Uterus (tissue), 4 donors: ENCODE results near the gene SORCS3. TPM values are rescaled to one million over a fixed set of nuclear protein-coding genes. Genes with fewer than 3 reads are reported as not detected.

ENCODE experiments used
- DNase-seq, 2 donors: peaks; one replicate each; pipeline ENCODE4 v3.0.0-alpha.2; 2019 to 2020
- H3K27ac ChIP-seq, 2 donors: fragments of 200-600 bp; sonication (generic); 1 replicate in 1 of 2; 2 replicates in 1 of 2; pipeline ENCODE4 v1.5.1; 2016 to 2018
- H3K27me3 ChIP-seq, 2 donors: fragments of 200-600 bp; sonication (generic); one replicate each; pipeline ENCODE4 v1.5.1; 2018 to 2019; ENCODE audit warnings: control low read depth in 1 of 2
- H3K36me3 ChIP-seq, 2 donors: fragments of 200-600 bp; sonication (generic); one replicate each; pipeline ENCODE4 v1.5.1; 2019; ENCODE audit warnings: control low read depth in 1 of 2
- H3K4me1 ChIP-seq, 2 donors: fragments of 200-600 bp; sonication (generic); one replicate each; pipeline ENCODE4 v1.5.1; 2018 to 2019; ENCODE audit warnings: control low read depth in 1 of 2
- H3K4me3 ChIP-seq, 2 donors: fragments of 200-600 bp; sonication (generic); 1 replicate in 1 of 2; 2 replicates in 1 of 2; pipeline ENCODE4 v1.5.1; 2018 to 2019; ENCODE audit warnings: mild to moderate bottlenecking in 1 of 2
- H3K9me3 ChIP-seq, 2 donors: fragments of 200-600 bp; sonication (generic); one replicate each; pipeline ENCODE4 v1.5.1; 2019; ENCODE audit warnings: control low read depth in 1 of 2
- CTCF ChIP-seq, 4 experiments: fragments of 200-600 bp in 2 of 4; fragments of 450-650 bp in 2 of 4; sonication (generic) in 2 of 4; IDR thresholded peaks; one replicate each; pipeline ENCODE4 v1.5.1; 2016 to 2019; ENCODE audit warnings: antibody characterized with exemption in 4 of 4, mild to moderate bottlenecking in 2 of 4, moderate library complexity in 1 of 4
- POLR2A ChIP-seq, 2 donors: fragments of 450-650 bp; IDR thresholded peaks; one replicate each; pipeline ENCODE4 v1.6.1; 2016; ENCODE audit warnings: antibody characterized with exemption in 2 of 2, mild to moderate bottlenecking in 1 of 2, moderate library complexity in 1 of 2
- intact Hi-C: fragments of 100-400 bp; cut with DNase I; formaldehyde crosslinking; loops from one replicate; pipeline ENCODE4 v1.15.1; 2023; ENCODE audit warnings: low total_unique reads
- total RNA-seq, 4 donors: library from RNA; depleted of rRNA in 3 of 4; stranded (reverse); fragments of >200 nt in 3 of 4; gene quantifications; one replicate each; pipeline versions ENCODE4 v1.1.0 to v1.2.4, GENCODE V29; 2014 to 2023
- donor health status: DM: yes; HTN: yes; CAD: no.

SORCS3 gene
- total RNA-seq, 4 donors from 2014 or later: 0.77 to 2.4 TPM; not detected in 2

- intact Hi-C loops: no loop called here
- Histone ChIP-seq H3K36me3 (no peaks in the 10 kb centered on the region), H3K4me3 (no peak overlapping the region), H3K9me3 (no peaks in the 10 kb centered on the region), H3K27me3 (no peaks in the 10 kb centered on the region), H3K27ac (no peak overlapping the region), H3K4me1 (no peaks in the 10 kb centered on the region)
- DNase-seq: no peak
- TF ChIP-seq CTCF (IDR thresholded peaks at IDR 0.05): no peak
- no peak for TF ChIP-seq POLR2A (IDR thresholded peaks at IDR 0.05)
Observed at GRCh38 chr10:105159268-105159667, 518.2 kb downstream of the SORCS3 start.

DNA sequence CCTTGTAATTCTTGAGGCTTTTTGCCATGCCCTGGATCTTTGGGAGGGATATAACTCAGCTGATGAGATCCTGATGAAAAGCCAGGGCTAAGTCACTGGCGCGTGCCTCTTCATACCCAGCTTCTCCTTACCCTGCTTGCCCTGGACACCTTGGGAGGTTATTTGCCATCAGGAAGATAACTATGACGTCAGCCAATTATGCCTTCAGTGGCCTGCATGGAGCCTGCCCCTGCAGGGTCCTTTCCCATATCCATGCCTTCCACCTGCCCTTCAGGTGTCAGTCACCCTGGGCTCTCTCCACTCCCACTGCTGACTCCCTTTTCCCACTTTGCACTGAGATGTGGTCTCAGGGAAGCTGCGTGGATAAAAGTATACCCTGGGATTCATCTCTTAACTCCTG, 520.1 kb downstream of the SORCS3 start:
- intact Hi-C loops: no loop called here
- H3K36me3 ChIP-seq: no peaks in the 10 kb centered on the region
- no peak overlapping the region for H3K27ac ChIP-seq

GRCh38 chr10:105161767-105162166, 520.7 kb downstream of the SORCS3 start:
- H3K4me3 ChIP-seq: no peak overlapping the region
- TF ChIP-seq POLR2A (IDR thresholded peaks at IDR 0.05): no peak
- H3K27me3 ChIP-seq: no peaks in the 10 kb centered on the region
- no peaks in the 10 kb centered on the region for H3K4me1 ChIP-seq
- no peaks in the 10 kb centered on the region for H3K9me3 ChIP-seq
- intact Hi-C loops: no loop called here
- H3K36me3 ChIP-seq: no peaks in the 10 kb centered on the region
- H3K27ac ChIP-seq: no peak overlapping the region
- no peak for DNase-seq

More for the DNA sequence above, 520.1 kb downstream of the SORCS3 start:
- H3K4me3 ChIP-seq: no peak overlapping the region
- no peaks in the 10 kb centered on the region for H3K27me3 ChIP-seq
- TF ChIP-seq POLR2A (IDR thresholded peaks at IDR 0.05): no peak
- no peak for TF ChIP-seq CTCF (IDR thresholded peaks at IDR 0.05)
- H3K9me3 ChIP-seq: no peaks in the 10 kb centered on the region
- DNase-seq: no peak
- H3K4me1 ChIP-seq: no peaks in the 10 kb centered on the region

GRCh38 chr10:105170521-105170920, 529.4 kb downstream of the SORCS3 start:
- DNase-seq: no peak
- Histone ChIP-seq H3K36me3 (no peaks in the 10 kb centered on the region), H3K27me3 (no peaks in the 10 kb centered on the region), H3K4me3 (no peak overlapping the region), H3K9me3 (no peaks in the 10 kb centered on the region), H3K4me1 (no peaks in the 10 kb centered on the region), H3K27ac (no peak overlapping the region)
- intact Hi-C loops: no loop called here
- no peak for TF ChIP-seq CTCF (IDR thresholded peaks at IDR 0.05)
- TF ChIP-seq POLR2A (IDR thresholded peaks at IDR 0.05): no peak

DNA sequence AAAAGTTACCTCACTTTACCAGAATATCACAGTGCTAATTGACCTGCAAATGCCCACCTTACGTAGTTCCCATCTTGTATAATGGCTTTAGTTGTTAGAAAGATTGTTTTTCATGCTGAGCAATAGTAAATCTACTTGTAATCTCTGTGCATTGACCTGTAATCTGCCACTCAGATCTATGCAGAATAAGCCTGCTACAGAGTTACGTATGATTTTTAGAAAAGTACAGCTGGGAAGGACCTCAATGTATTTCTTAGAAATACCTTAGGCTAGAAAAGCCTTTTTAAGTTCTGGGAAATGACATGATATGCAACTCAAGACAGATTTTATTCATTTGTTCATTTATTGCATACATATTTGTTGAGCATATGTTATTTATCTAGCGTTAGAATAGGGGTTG, 530.9 kb downstream of the SORCS3 start:
- intact Hi-C loops: no loop called here
- TF ChIP-seq CTCF (IDR thresholded peaks at IDR 0.05) (no peak), POLR2A (IDR thresholded peaks at IDR 0.05) (no peak)
- H3K27me3 ChIP-seq: no peaks in the 10 kb centered on the region
- DNase-seq: no peak
- H3K4me1 ChIP-seq: no peaks in the 10 kb centered on the region
- no peaks in the 10 kb centered on the region for H3K36me3 ChIP-seq
- H3K4me3 ChIP-seq: no peak overlapping the region
- no peak overlapping the region for H3K27ac ChIP-seq
- no peaks in the 10 kb centered on the region for H3K9me3 ChIP-seq

DNA sequence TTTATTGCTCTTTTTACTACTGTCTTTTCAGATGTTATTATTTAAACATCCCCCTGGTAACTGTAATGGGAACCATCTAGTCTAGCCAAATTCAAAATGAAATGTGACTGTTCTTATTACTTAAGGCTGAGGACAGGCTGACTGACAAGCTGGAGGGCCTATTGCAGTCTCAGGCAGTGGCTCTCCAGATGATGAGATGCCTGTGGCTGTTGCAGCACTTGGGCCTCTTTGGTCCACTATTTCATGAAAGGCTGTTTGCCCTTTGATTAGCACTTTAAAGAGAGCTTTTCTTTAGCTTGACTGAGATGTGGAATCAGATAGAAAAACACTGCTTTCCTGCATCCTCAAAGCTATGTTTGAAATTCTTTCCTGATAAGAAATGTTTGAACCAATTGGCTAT, 540.5 kb downstream of the SORCS3 start:
- no peaks in the 10 kb centered on the region for H3K36me3 ChIP-seq
- H3K4me1 ChIP-seq: no peaks in the 10 kb centered on the region
- H3K27ac ChIP-seq: no peak overlapping the region
- no peak for DNase-seq
- H3K27me3 ChIP-seq: no peaks in the 10 kb centered on the region
- TF ChIP-seq POLR2A (IDR thresholded peaks at IDR 0.05) (no peak), CTCF (IDR thresholded peaks at IDR 0.05) (no peak)
- H3K4me3 ChIP-seq: no peak overlapping the region
- intact Hi-C loops: no loop called here
- no peaks in the 10 kb centered on the region for H3K9me3 ChIP-seq
